ENCODE measurements around the gene CACNG1.
"Not testable (repeated sequence)": the region's sequence is repeated elsewhere in the genome, so short reads cannot be mapped to it uniquely, and the experiment has no call there.

The CACNG1 gene

GRCh38 chr17:67026341-67026740, 18.0 kb upstream of the CACNG1 start:
- no peak for DNase-seq

DNA sequence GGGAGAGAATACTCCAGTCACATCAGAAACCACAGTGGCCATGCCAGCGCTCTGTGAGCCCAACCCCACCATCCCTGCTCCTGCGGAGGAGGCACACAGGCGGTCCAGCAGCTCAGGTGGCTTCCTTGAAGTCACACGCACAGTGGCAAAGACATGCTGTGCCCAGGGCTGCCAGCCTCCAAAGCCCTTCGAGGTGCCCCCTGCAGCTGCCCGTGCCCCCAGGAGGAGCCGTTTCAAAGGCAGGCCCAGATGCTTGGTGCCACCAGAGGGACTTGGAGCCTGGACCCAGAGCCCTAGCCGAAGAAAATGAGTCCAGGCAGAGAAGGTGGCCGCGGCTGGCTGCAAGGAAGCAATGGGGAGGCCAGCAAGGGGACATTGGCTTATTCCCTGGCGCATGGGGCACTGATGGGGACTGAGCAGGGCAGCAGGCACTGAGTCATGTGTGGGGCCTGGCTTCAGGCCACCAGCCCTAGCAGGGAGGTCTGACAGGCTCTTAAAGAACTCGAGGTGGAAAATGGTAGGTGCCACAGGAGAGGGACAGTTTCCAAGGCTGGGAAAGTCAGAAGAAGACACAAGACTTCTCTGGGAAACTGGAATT, 17.2 kb upstream of the CACNG1 start:
- no peak for DNase-seq

- DNase-seq: no peak
Measured at GRCh38 chr17:67030641-67031040, 13.7 kb upstream of the CACNG1 start.

- DNase-seq: no peak
Measured at GRCh38 chr17:67032382-67032781, 12.0 kb upstream of the CACNG1 start.

GRCh38 chr17:67032985-67033384, 11.4 kb upstream of the CACNG1 start:
- DNase-seq: no peak

DNA sequence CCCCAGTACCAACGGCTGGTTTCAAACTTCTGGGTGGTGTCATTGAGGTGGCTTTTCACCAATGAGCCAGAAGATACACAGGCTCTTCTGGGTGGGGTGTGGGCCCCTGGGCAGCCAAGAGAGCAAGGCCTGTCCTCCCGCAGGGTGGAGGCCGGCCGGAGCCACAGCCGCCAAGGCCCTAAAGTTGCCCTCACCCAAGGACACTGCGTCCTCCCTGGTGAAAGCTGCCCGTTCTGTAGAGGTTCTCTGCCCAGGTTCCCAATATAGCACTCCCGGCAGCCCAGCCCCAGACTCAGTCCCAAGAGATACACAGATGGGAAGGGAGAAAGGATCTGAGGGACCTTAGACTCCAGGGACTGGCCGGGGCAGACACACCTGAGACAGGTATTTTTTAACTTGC, 10.7 kb upstream of the CACNG1 start:
- DNase-seq: no peak

- DNase-seq: no peak
Measured at GRCh38 chr17:67035131-67036083, 8.9 kb upstream of the CACNG1 start.

GRCh38 chr17:67038861-67039365, 5.4 kb upstream of the CACNG1 start:
- DNase-seq: no peak

- no peak for DNase-seq
Measured at GRCh38 chr17:67040652-67041051, 3.7 kb upstream of the CACNG1 start.

- not testable (repeated sequence) for DNase-seq
Measured at GRCh38 chr17:67041119-67041518, 3.2 kb upstream of the CACNG1 start.

DNA sequence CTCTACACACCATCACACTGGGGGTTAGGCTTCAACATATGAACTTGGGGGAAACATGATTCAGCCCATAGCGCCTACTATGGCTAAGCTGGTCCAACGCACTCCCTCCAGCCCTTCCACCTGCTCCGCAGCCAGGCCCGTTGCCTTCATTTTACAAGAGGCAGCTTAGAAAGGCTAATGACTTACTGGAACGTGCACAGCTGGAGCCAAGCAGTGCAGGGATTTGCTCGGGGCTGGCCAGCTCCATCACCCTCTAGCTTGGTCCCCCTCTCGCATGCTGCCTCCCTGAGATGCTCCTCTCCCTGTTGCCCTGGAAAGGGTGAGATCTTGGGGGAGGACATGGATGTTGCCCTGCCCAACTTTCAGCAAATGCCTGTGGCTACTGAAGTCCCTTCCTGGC, 2.8 kb upstream of the CACNG1 start:
- DNase-seq: no peak

DNA sequence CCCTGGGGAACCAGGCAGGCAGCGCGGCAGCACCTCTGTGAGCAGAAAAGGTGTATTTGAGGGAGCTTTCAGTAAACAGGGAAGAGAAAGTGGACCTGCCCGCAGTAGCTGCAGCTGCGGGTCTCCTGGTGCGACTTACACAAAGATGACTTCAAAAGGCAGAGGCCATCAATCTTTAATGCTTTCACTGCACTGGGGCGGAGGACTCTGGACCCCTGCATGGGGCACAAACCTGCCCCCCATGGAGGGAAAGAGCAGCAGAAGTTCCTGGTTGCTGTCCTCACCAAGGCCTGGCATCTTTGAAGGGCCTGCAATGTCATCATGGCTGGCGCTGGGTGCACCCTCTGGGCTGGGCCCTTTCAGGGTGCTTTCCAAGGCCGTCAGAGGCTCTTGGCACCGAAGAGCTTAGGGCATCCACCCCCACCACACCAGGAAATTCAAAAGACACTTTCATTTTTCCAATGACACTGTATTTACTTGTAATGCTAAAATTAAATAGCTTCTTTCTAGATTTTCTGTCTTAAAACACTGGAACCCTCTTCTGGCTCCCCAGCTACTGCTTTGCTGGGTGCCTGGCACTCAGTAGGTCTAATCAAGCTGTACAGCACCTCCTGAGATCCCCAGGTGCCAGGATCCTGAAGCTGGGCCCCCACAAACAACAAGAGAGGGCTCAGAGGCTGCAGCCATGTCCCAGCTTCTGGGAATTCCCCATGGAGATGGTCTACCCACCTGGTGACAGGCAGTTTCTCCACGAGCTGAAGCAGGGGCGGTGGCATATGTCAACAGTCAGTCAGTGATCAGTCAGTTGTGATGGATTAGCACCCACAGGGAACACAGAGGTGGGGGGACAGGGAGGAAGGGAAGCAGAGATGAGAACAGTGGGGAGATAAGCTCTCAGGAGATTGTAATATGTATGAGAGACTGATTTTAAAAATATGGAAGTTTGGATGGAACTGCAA, 2.1 kb upstream of the CACNG1 start:
- no peak for DNase-seq

- DNase-seq: no peak
Measured at GRCh38 chr17:67043283-67043682, 1.1 kb upstream of the CACNG1 start.

DNA sequence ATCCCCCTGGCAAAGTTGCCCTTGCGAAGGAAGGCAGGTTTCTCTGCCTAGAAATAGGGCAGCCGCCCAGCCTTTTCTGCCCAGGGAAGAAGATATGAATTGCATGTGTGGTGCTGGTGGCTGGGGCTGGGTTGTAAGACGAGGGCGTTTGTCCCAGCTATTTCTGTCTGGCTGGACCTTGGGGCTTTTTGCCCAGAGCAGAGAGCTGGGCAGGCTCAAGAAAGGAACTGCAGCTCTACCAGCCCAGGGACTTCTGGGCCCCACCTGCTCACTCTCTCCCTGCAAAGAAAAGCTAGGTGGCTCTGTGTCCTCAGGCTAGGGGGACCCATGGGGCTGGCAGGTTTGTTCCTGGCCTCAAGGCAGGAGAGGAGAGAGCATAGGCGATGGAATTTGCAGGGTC, 586 bp downstream of the CACNG1 start:
- DNase-seq: no peak

DNA sequence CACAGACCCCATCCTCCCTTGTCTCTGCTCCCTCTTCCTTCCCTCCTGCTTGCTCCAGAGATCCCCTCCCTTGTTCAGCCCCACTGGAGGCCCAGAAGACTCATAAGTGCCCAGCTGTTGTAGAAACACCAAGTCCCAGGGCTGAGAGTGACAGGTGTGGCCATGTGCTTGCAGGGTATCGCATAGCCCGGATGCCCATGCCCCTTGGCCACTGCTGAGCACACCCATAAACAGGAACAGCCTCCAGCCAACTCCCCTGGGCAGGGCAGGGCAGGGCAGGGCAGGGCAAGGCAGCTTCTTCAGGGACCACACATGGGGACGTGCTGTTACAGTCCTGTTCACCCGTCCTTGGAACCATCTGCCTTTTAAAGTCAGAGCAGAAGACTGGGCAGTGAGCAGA, 2.0 kb downstream of the CACNG1 start:
- DNase-seq: no peak

GRCh38 chr17:67047382-67047781, 3.0 kb downstream of the CACNG1 start:
- no peak for DNase-seq

DNA sequence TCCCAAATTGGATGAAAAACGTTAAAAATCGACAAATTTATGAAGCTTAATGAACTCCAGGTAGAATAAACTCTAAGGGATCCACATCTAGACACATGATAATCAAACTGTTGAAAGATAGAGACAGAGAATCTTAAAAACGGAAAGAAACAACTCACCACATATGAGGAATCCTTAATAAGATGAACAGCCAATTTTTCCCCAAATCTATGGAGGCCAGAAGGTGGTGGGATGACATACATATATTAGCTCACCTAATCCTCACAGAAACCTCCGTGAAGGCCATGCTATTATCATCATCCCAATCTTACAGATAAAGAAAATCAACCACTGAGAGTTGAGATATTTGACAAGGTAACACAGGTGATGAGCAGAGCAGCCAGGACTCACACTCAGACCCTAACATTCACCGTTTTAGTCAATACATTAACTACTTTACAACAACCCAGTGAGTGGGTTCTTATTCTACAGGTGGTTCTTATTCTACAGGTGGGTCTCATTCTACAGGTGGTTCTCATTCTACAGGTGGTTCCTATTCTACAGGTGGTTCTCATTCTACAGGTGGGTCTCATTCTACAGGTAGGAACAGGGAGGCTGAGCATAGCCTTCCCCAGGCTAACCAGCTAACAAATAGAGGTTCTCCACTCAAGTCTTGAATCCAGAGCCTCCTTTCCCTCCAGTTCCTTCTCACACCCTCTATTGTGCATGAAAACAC, 4.8 kb downstream of the CACNG1 start:
- no peak for DNase-seq

GRCh38 chr17:67050066-67050465, 5.7 kb downstream of the CACNG1 start:
- no peak for DNase-seq

DNA sequence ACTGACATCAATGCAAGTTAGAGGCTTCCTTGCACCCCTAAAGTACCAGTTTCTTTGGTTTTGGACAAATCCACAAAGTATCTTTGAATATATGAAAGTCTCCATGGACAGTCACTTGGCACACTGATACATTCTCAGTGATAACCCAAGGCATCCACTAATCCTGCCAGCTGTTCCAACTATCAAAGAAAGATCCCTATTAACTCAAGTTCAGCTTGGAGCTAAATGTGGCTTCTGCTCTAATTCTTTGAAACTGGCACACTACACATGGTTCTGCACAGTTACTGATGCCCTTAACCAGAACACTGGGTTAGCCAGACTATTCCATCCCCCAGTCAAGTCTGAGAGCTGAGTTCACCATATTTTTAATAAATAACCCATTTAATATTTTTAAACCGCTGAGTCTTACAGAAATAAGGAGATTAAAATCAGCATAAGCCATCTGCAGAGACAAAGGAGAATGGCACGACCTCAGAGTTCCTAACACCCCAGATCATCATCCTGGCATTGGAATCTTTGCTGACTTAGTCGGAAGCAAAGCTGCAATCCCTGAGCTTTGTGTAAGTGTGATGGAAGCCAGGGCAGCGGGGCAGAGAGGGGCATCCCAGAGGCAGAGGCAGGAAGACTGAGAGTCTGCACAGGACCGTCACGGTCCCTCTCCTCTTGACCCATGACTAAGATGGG, 6.3 kb downstream of the CACNG1 start:
- no peak for DNase-seq

DNA sequence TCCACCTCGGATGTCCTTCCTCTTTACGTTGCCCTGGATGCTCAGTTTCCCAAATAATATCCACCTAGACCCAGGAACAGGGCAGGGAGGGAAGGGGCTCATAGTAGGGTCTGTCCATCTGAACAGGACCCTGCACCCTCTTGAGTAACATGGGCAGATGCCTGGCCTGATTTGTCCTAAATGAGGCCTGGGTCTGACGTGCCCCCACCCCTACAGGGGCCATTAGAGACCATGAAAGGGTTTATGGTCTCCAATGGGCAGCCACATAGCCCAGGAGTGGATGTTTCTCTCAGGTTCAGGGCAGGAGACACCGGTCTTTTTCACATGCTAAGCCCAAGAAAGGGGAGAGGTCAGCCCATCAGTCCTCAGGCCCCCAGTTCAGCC, 6.8 kb downstream of the CACNG1 start:
- no peak for DNase-seq

DNA sequence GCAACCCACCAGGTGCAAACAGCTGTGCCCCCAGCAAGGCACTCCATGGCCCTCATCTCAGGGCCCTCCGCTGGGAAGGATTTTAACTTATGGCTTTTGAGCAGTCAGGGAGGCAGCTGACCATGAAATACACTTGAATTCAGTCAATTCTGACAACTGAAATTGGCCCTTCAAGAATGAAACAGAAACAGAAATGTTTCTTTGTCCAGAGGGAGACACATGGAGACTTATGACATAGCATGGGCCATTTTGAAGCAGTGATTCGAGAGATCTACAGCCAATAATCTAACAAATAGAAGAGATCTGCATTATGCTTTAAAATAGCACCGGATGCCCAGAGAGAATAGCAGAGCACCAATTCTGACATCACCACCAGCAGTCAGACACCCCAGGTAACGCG, 7.5 kb downstream of the CACNG1 start:
- DNase-seq: no peak

Data from NCI-H446 (cell line).